Fibroblast of lung (primary cell): Measurements from ENCODE around the gene THAP7. TPM values are rescaled to one million over a fixed set of nuclear protein-coding genes. Genes with fewer than 3 reads are reported as not detected.

Experiments used
- DNase-seq, 2 donors: peaks; one replicate each; pipeline versions ENCODE4 v3.0.0 to v3.0.0-alpha.2; 2010; ENCODE audit warnings: low read depth in 2 of 2
- H2AFZ ChIP-seq: 2 replicates; pipeline ENCODE4 v1.5.1; 2012; ENCODE audit warnings: low read length, control low read depth, inconsistent platforms
- H3K27ac ChIP-seq: 2 replicates; pipeline ENCODE4 v1.5.1; 2011; ENCODE audit warnings: low read length, control low read depth; ENCODE audit not compliant: insufficient read depth
- H3K27me3 ChIP-seq: 2 replicates; pipeline ENCODE4 v1.5.1; 2011; ENCODE audit warnings: mild to moderate bottlenecking, low read length; ENCODE audit not compliant: control insufficient read depth, insufficient read depth
- H3K36me3 ChIP-seq: 2 replicates; pipeline ENCODE4 v1.5.1; 2011; ENCODE audit warnings: low read length; ENCODE audit not compliant: control insufficient read depth, insufficient read depth
- H3K4me1 ChIP-seq: 2 replicates; pipeline ENCODE4 v1.5.1; 2011; ENCODE audit warnings: low read length; ENCODE audit not compliant: control insufficient read depth, insufficient read depth; ENCODE audit errors: extremely low read depth
- H3K4me2 ChIP-seq: 2 replicates; pipeline ENCODE4 v1.5.1; 2011; ENCODE audit warnings: low read length, control low read depth; ENCODE audit not compliant: insufficient read depth; ENCODE audit errors: extremely low read depth
- H3K4me3 ChIP-seq, 4 experiments: fragments of 200-600 bp in 1 of 4; sonication (generic) in 1 of 4; replicated peaks in 1 of 4; 2 replicates each; pipeline ENCODE4 v1.5.1; 2011 to 2016; ENCODE audit warnings: low read length in 4 of 4, low read depth in 3 of 4, mild to moderate bottlenecking in 3 of 4, control low read depth in 2 of 4, inconsistent platforms in 1 of 4, mixed read lengths in 1 of 4; ENCODE audit not compliant: insufficient read depth in 1 of 4; ENCODE audit errors: control extremely low read depth in 1 of 4
- H3K79me2 ChIP-seq: 2 replicates; pipeline ENCODE4 v1.5.1; 2012; ENCODE audit warnings: mild to moderate bottlenecking, low read length, inconsistent platforms; ENCODE audit not compliant: control insufficient read depth, insufficient read depth
- H3K9ac ChIP-seq: 2 replicates; pipeline ENCODE4 v1.5.1; 2011; ENCODE audit warnings: mild to moderate bottlenecking, low read length, control low read depth; ENCODE audit not compliant: insufficient read depth
- H3K9me3 ChIP-seq: 2 replicates; pipeline ENCODE4 v1.5.1; 2012; ENCODE audit warnings: low read depth, low read length; ENCODE audit not compliant: control insufficient read depth, insufficient read depth
- H4K20me1 ChIP-seq: 2 replicates; pipeline ENCODE4 v1.5.1; 2011; ENCODE audit warnings: low read length; ENCODE audit not compliant: control insufficient read depth, insufficient read depth; ENCODE audit errors: extremely low read depth
- CTCF ChIP-seq, 2 donors: IDR thresholded peaks in 1 of 2; conservative IDR thresholded peaks in 1 of 2; 1 replicate in 1 of 2; 2 replicates in 1 of 2; pipeline ENCODE4 v1.5.1; 2011 to 2012; ENCODE audit warnings: low read length in 2 of 2, control low read depth in 1 of 2, inconsistent platforms in 1 of 2, low read depth in 1 of 2, mild to moderate bottlenecking in 1 of 2
- EZH2 ChIP-seq: IDR thresholded peaks from 2 replicates; pipeline ENCODE4 v1.5.1; 2012; ENCODE audit warnings: low read length, control low read depth, mild to moderate bottlenecking; ENCODE audit errors: missing control alignments
- polyA plus RNA-seq, 2 donors: library from polyadenylated mRNA; depleted of rRNA in 1 of 2; stranded (reverse) in 1 of 2; unstranded in 1 of 2; fragments of >200 nt; gene quantifications; 2 replicates each; pipeline ENCODE4 v1.2.1, GENCODE V29; 2011 to 2012; ENCODE audit warnings: missing spikeins in 1 of 2
- total RNA-seq: library from RNA; depleted of rRNA; stranded (reverse); fragments of >200 nt; gene quantifications from 2 replicates; pipeline ENCODE4 v1.2.1, GENCODE V29; 2014

THAP7 gene
- total and polyA plus RNA-seq, 2 donors (not counting 1 experiment from before 2014, with no cell fraction given), result 15.7 to 26.3 TPM

GRCh38 chr22:21032037-21032867, 30.3 kb upstream of the THAP7 start, which contains the start of gene SLC7A4:
TSS of gene SLC7A4 (minus strand) at chr22:21032561. CDS start at chr22:21031812, 749 bp downstream.
- H3K4me3 ChIP-seq, result peak within 1 kb of the TSS in 1 of 4 experiments; percentile 21
- H3K27me3 ChIP-seq, result peaks cover 19% of the 10 kb centered on the region
- H3K27ac ChIP-seq, result no peak within 1 kb of the TSS
- no peaks in the 10 kb centered on the region for H3K36me3 ChIP-seq
- no peaks in the 10 kb centered on the region for H4K20me1 ChIP-seq
- H3K79me2 ChIP-seq, result no peaks in the 10 kb centered on the region
- no peak within 1 kb of the TSS for H3K9ac ChIP-seq
- H2AFZ ChIP-seq, result no peak within 1 kb of the TSS
- no peaks in the 10 kb centered on the region for H3K9me3 ChIP-seq
- no peak for TF ChIP-seq CTCF (conservative IDR thresholded peaks at IDR 0.05 in 1 of 2, IDR thresholded peaks at IDR 0.05 in 1 of 2; ENCODE audit: low read depth in 1 of 2, low read length in 2 of 2)
- TF ChIP-seq EZH2, result no peak
- no peak within 1 kb of the TSS for H3K4me2 ChIP-seq
- H3K4me1 ChIP-seq, result peaks cover 6% of the 10 kb centered on the region
- DNase-seq, result no peak

- peaks cover 19% of the 10 kb centered on the region for H3K27me3 ChIP-seq
Measured at GRCh38 chr22:21031545-21032036, 29.7 kb upstream of the THAP7 start.

More at GRCh38 chr22:21031545-21032036, 29.7 kb upstream of the THAP7 start:
- peaks cover 9% of the 10 kb centered on the region for H3K4me1 ChIP-seq
- H3K9me3 ChIP-seq, result no peaks in the 10 kb centered on the region
- no peak overlapping the region for H3K9ac ChIP-seq
- peak overlapping the region in 1 of 4 experiments; percentile 21 for H3K4me3 ChIP-seq
- no peaks in the 10 kb centered on the region for H3K36me3 ChIP-seq
- no peak for DNase-seq
- H2AFZ ChIP-seq, result no peak overlapping the region
- no peak overlapping the region for H3K27ac ChIP-seq
- TF ChIP-seq CTCF (conservative IDR thresholded peaks at IDR 0.05 in 1 of 2, IDR thresholded peaks at IDR 0.05 in 1 of 2; ENCODE audit: low read depth in 1 of 2, low read length in 2 of 2), result no peak
- peak; percentile 74 for TF ChIP-seq EZH2
- H3K4me2 ChIP-seq, result no peak overlapping the region
- no peaks in the 10 kb centered on the region for H3K79me2 ChIP-seq
- H4K20me1 ChIP-seq, result no peaks in the 10 kb centered on the region
